ENCODE measurements around the gene IRX6. TPM values are rescaled to one million over a fixed set of nuclear protein-coding genes. Genes with fewer than 3 reads are reported as not detected.

IRX6 gene
- total and polyA plus RNA-seq, 2 experiments from 2014 or later, result 0.10 TPM; not detected in 1

DNA sequence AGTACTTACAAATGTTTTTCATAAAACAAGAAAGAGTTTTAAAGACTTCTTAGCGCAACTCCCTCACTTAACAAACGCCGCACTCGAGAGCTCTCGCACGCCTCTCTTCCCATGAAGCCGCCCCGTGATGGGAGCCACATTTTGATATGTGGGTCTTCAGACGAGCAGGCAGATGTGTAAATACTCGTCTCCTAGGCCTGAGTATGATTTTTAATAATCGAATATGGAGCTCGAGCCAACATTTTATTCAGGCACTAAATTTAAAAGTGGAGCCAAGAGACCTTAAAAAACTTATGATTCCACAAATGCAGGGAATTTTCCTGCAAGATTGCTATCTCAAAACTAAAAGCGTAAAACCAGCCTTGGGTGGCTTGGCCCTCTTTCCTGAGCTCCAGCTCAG is 55.4 kb downstream of the IRX6 start:
- no peak overlapping the region for H3K27ac ChIP-seq
- no peak overlapping the region for H2AFZ ChIP-seq
- no peak overlapping the region for H3K4me3 ChIP-seq
- H3K4me2 ChIP-seq, result no peak overlapping the region
- TF ChIP-seq, protein P1, sequence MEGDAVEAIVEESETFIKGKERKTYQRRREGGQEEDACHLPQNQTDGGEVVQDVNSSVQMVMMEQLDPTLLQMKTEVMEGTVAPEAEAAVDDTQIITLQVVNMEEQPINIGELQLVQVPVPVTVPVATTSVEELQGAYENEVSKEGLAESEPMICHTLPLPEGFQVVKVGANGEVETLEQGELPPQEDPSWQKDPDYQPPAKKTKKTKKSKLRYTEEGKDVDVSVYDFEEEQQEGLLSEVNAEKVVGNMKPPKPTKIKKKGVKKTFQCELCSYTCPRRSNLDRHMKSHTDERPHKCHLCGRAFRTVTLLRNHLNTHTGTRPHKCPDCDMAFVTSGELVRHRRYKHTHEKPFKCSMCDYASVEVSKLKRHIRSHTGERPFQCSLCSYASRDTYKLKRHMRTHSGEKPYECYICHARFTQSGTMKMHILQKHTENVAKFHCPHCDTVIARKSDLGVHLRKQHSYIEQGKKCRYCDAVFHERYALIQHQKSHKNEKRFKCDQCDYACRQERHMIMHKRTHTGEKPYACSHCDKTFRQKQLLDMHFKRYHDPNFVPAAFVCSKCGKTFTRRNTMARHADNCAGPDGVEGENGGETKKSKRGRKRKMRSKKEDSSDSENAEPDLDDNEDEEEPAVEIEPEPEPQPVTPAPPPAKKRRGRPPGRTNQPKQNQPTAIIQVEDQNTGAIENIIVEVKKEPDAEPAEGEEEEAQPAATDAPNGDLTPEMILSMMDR (IDR thresholded peaks at IDR 0.05; ENCODE audit: poor library complexity), result no peak
- TF ChIP-seq EZH2 (IDR thresholded peaks at IDR 0.05; ENCODE audit: borderline replicate concordance), result no peak
- no peak for TF ChIP-seq EZH2phosphoT487 (IDR thresholded peaks at IDR 0.05; ENCODE audit: low read depth, severe bottlenecking, unreplicated experiment)
- H3K4me1 ChIP-seq (ENCODE audit: insufficient read depth), result no peaks in the 10 kb centered on the region
- H3K79me2 ChIP-seq, result no peaks in the 10 kb centered on the region
- H3K36me3 ChIP-seq (replicated peaks; ENCODE audit: insufficient read depth, low read depth), result no peaks in the 10 kb centered on the region
- 93% methylated on average over 13 of the region's 13 CpGs for WGBS (ENCODE audit: low lambda C conversion rate, missing lambda C conversion rate)
- H3K27me3 ChIP-seq, result no peaks in the 10 kb centered on the region
- no peaks in the 10 kb centered on the region for H3K9me2 ChIP-seq (replicated peaks; ENCODE audit: insufficient read depth)
- DNase-seq (ENCODE audit: low spot score), result no peak
- H4K20me1 ChIP-seq (ENCODE audit: insufficient read depth, poor library complexity, severe bottlenecking), result no peaks in the 10 kb centered on the region
- no peaks in the 10 kb centered on the region for H3K9me3 ChIP-seq (ENCODE audit: low read depth)

DNA sequence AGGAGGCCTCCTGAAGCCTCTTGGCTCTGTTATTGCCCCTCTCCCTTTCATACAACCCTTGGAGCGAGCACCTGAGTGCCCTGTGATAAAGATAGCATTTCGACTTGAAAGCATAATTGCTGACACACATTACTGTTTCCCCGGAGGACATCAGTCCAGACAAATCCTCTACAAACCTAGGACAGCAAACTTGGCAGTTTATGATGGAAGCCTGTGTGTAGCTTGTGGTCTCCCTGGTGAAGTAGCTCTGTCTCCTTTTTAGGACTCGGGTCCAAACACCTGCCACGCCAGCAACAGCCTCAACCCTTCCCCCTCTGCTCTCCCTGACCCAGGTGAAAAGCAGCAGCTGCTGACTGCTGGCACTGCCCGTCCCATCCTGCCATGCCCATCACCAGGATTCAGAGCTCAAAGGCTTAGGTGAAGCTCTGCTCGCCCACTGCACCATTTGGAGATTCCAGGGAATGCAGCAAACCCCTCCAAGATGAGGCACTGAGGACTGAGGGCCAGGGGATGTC is 55.9 kb downstream of the IRX6 start:
- no peaks in the 10 kb centered on the region for H3K36me3 ChIP-seq (replicated peaks; ENCODE audit: insufficient read depth, low read depth)
- H3K4me1 ChIP-seq (ENCODE audit: insufficient read depth), result no peaks in the 10 kb centered on the region
- TF ChIP-seq EZH2phosphoT487 (IDR thresholded peaks at IDR 0.05; ENCODE audit: low read depth, severe bottlenecking, unreplicated experiment) (no peak), EZH2 (IDR thresholded peaks at IDR 0.05; ENCODE audit: borderline replicate concordance) (no peak)
- no peaks in the 10 kb centered on the region for H3K9me2 ChIP-seq (replicated peaks; ENCODE audit: insufficient read depth)
- no peak overlapping the region for H3K4me2 ChIP-seq
- no peaks in the 10 kb centered on the region for H3K9me3 ChIP-seq (ENCODE audit: low read depth)
- no peak for DNase-seq (ENCODE audit: low spot score)
- 67% methylated on average over 7 of the region's 7 CpGs for WGBS (ENCODE audit: low lambda C conversion rate, missing lambda C conversion rate)
- no peaks in the 10 kb centered on the region for H3K27me3 ChIP-seq
- no peak overlapping the region for H3K4me3 ChIP-seq
- H3K79me2 ChIP-seq, result no peaks in the 10 kb centered on the region
- H2AFZ ChIP-seq, result no peak overlapping the region
- no peaks in the 10 kb centered on the region for H4K20me1 ChIP-seq (ENCODE audit: insufficient read depth, poor library complexity, severe bottlenecking)
- no peak overlapping the region for H3K27ac ChIP-seq

Small RNAs within 50 kb of the gene (small RNA-seq; reads per million reads assigned to genes)
- gene RN7SL841P, result not detected

Other genes starting within 250 kb of the IRX6 start
- gene MMP2, start 155.0 kb downstream of the IRX6 start, total RNA-seq, result 107 and 128 TPM in 2 replicates
- gene MMP2, start 155.0 kb downstream of the IRX6 start, polyA plus RNA-seq, result 196 and 198 TPM in 2 replicates
- gene LPCAT2, start 184.9 kb downstream of the IRX6 start, total RNA-seq, result 9.5 and 13.9 TPM in 2 replicates
- 6.4 and 10.6 TPM in 2 replicates for gene LPCAT2, start 184.9 kb downstream of the IRX6 start, polyA plus RNA-seq
- 0.30 TPM in 1 of 2 replicates, not detected in the other for gene CAPNS2, start 242.5 kb downstream of the IRX6 start, total RNA-seq
- gene CAPNS2, start 242.5 kb downstream of the IRX6 start, polyA plus RNA-seq, result not detected in 2 replicates